ENCODE data around the gene IGF2BP2. TPM values are rescaled to one million over a fixed set of nuclear protein-coding genes. Genes with fewer than 3 reads are reported as not detected.

The IGF2BP2 gene
- total RNA-seq, 2 donors from 2014 or later, result 0.99 to 8.8 TPM

DNA sequence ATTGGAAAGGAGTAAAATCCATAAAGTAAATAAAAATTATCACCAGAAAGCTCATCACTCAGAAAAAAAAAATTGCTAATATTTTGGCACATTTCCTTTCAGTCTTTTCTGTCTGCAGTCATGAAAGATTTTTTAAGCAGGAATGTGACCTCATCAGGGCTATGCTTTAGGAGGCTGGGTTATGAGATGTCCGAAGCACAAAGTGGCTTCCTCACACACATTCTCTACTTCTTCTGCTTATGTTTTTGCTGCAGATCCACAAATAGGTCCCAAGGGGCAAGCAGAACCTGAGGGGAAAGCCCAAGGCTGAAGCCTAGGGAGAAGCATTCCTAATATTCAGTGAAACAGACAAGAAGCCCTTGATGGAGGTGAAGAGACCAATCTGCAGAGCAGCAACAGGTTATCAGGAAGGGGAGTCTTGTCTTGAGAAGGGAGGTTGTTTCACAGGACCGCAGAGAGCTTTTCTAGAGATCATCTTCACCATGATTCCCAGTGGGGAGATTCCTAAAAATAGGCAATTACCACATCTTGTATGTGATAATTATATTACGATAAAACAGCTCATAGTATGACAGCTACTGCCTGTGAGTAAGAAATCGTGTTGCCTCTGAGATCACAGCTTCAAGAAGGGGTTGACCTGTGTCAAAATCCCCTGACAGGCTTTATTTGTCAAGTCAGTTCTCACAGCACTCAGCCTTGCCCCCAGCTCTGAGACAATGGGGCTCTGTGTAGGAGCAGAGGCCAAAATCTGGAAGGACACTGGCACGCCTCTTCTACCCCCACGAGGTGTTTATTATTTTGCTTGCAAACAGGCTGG, 60.5 kb downstream of the IGF2BP2 start:
- no peak overlapping the region for H3K4me3 Mint-ChIP-seq
- H3K9me3 ChIP-seq (ENCODE audit: control insufficient read depth, low read length, poor library complexity, severe bottlenecking), result no peaks in the 10 kb centered on the region
- peaks cover 5% of the 10 kb centered on the region for H3K36me3 Mint-ChIP-seq (ENCODE audit: low read depth)
- H3K27me3 Mint-ChIP-seq, result peaks cover 58% of the 10 kb centered on the region
- peaks cover 5% of the 10 kb centered on the region for H3K4me1 Mint-ChIP-seq
- H3K27ac Mint-ChIP-seq, result no peak overlapping the region
- ATAC-seq (no peak), DNase-seq (no peak)

DNA sequence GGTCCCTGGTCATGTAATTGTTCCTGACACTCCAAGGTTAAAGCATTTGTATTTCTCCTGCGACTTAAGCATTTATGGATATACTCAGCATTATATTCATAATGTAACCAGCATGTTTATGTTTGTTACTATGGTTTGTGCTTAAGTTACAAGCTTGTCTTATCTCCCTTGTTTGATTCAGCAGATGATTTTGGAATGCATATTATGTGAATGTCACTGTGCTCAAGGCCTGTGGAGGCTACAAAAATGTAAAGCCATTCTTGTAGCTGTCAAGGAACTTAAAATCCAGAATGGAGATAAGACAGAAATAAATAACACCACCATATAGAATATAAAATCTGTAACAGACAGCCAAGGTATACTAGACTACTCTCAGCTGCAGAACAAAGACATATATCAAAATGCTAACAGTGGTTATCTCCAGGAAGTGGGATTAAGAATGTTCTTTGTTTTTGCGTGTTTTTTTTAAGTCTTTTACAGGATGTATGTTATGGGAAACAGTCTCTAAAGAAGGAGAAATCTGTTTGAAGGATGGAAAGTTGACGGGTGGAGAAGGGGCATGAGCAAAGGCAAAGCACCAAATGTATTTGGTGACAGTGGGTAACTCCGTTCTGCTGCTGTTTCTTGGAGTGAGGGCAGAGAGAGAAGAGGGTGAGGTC, 61.4 kb downstream of the IGF2BP2 start:
- H3K27ac Mint-ChIP-seq, result no peak overlapping the region
- H3K27me3 Mint-ChIP-seq, result peaks cover 63% of the 10 kb centered on the region
- H3K36me3 Mint-ChIP-seq (ENCODE audit: low read depth), result peaks cover 5% of the 10 kb centered on the region
- DNase-seq, result no peak
- no peak for ATAC-seq
- H3K4me3 Mint-ChIP-seq, result no peak overlapping the region
- peaks cover 4% of the 10 kb centered on the region for H3K4me1 Mint-ChIP-seq
- no peaks in the 10 kb centered on the region for H3K9me3 ChIP-seq (ENCODE audit: control insufficient read depth, low read length, poor library complexity, severe bottlenecking)

DNA sequence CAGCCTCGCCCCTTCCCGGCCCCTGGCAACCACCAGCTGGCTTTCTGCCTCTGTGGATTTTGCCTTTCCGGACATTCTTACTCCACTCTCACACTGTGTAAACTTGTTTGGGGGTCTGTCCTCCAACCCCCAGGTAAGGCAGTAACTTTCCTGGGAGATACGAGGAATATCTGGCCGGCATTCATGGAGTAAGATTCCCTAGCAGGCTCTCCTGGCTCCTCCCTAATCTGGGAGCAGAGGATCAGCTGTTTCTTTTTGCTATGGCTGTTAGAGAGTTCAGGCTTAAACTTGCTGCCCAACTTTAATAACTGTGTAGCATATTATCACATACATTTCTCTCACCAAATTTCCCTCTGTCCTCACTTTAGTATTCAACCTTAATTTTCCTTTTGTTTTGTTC, 64.3 kb downstream of the IGF2BP2 start:
- peaks cover 75% of the 10 kb centered on the region for H3K27me3 Mint-ChIP-seq
- ATAC-seq, result no peak
- no peak overlapping the region for H3K27ac Mint-ChIP-seq
- H3K4me3 Mint-ChIP-seq, result no peak overlapping the region
- peaks cover 3% of the 10 kb centered on the region for H3K9me3 ChIP-seq (ENCODE audit: control insufficient read depth, low read length, poor library complexity, severe bottlenecking)
- peaks cover 5% of the 10 kb centered on the region for H3K36me3 Mint-ChIP-seq (ENCODE audit: low read depth)
- DNase-seq, result no peak
- peaks cover 3% of the 10 kb centered on the region for H3K4me1 Mint-ChIP-seq

DNA sequence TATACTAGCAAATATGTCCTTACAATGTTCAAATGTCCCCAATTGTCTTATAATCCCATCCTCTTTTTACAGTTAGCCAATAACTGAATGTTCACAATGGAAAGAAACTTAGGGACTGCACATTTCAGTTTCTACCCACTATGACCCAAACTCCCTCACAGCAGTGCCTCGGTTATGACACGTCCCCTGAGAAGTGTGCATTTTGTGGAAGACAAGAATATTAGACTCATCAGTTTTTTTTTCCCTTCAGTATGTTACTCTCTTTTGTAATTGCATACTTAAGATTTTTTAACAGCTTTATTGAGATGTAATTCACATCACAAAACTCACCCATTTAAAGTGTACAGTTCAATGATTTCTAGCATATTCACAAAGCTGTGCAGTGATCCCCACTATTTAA, 64.8 kb downstream of the IGF2BP2 start:
- peaks cover 3% of the 10 kb centered on the region for H3K9me3 ChIP-seq (ENCODE audit: control insufficient read depth, low read length, poor library complexity, severe bottlenecking)
- peaks cover 70% of the 10 kb centered on the region for H3K27me3 Mint-ChIP-seq
- DNase-seq (no peak), ATAC-seq (no peak)
- H3K27ac Mint-ChIP-seq, result no peak overlapping the region
- H3K36me3 Mint-ChIP-seq (ENCODE audit: low read depth), result peaks cover 2% of the 10 kb centered on the region
- H3K4me1 Mint-ChIP-seq, result peaks cover 3% of the 10 kb centered on the region
- H3K4me3 Mint-ChIP-seq, result no peak overlapping the region

DNA sequence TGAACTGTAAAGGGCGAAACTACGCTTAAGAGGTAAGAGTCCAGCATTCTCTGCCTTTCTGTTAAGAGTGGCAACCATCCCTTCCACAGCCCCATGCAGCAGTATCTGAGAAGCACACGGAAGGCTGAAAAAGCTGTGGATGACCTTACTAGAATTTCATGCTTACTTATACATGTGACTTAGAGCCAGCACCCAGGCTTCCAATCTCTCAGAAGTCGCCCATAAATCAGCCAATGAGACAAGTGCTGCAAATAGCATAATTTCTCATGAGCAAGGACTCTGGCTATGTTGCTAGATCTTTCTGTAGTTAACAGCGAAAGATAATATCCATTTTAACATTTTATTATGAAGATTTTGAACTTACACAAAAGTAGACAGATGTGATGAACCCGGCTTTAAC, 65.3 kb downstream of the IGF2BP2 start:
- no peak for ATAC-seq

DNA sequence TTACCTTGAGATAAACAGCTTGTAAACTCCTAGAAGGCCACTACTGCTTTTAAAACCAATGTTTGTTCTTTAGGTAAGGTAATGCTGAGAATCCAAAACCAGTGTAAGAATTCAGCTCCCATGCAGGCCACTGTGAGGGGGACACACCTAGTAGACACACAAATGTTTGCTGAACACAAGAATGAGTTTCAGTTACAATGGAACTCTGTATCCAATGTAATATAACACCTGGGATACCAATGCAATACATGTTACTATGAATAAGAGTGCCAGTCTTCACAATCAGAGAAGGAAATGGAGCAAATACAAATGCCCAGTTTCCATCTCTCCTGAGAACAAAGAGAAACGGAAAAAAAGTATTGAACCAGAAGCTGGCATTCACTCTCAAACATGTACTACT, 65.9 kb downstream of the IGF2BP2 start:
- DNase-seq (no peak), ATAC-seq (no peak)
- Mint-ChIP-seq H3K36me3 (ENCODE audit: low read depth) (peaks cover 2% of the 10 kb centered on the region), H3K27ac (no peak overlapping the region), H3K27me3 (peaks cover 60% of the 10 kb centered on the region), H3K4me1 (peaks cover 3% of the 10 kb centered on the region), H3K4me3 (no peak overlapping the region)
- peaks cover 3% of the 10 kb centered on the region for H3K9me3 ChIP-seq (ENCODE audit: control insufficient read depth, low read length, poor library complexity, severe bottlenecking)

More for the DNA sequence above, 65.3 kb downstream of the IGF2BP2 start:
- no peak for DNase-seq
- peaks cover 66% of the 10 kb centered on the region for H3K27me3 Mint-ChIP-seq
- H3K36me3 Mint-ChIP-seq (ENCODE audit: low read depth), result peaks cover 2% of the 10 kb centered on the region
- no peak overlapping the region for H3K4me3 Mint-ChIP-seq
- H3K9me3 ChIP-seq (ENCODE audit: control insufficient read depth, low read length, poor library complexity, severe bottlenecking), result peaks cover 3% of the 10 kb centered on the region
- peaks cover 3% of the 10 kb centered on the region for H3K4me1 Mint-ChIP-seq
- no peak overlapping the region for H3K27ac Mint-ChIP-seq

DNA sequence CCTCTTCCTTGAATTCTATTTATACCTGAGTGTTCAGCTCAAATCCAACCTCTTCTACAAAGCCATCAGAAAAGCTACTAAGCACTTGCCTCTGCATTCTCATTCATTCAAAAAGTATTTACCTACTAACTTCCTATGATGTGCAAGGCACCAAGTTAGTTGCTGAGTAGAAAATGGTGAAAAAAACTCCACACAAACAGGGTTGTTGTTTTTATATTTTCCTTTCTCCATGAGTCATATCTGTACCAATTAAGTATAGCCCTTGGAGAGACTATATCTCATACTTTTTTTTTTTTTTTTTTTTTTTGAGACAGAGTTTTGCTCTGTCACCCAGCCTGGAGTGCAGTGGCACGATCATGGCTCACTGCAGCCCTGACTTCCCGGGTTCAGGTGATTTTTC, 67.7 kb downstream of the IGF2BP2 start:
- H3K9me3 ChIP-seq (ENCODE audit: control insufficient read depth, low read length, poor library complexity, severe bottlenecking), result peaks cover 3% of the 10 kb centered on the region
- no peak overlapping the region for H3K4me3 Mint-ChIP-seq
- ATAC-seq, result no peak
- H3K4me1 Mint-ChIP-seq, result no peaks in the 10 kb centered on the region
- peaks cover 48% of the 10 kb centered on the region for H3K27me3 Mint-ChIP-seq
- no peak for DNase-seq
- no peaks in the 10 kb centered on the region for H3K36me3 Mint-ChIP-seq (ENCODE audit: low read depth)
- no peak overlapping the region for H3K27ac Mint-ChIP-seq

DNA sequence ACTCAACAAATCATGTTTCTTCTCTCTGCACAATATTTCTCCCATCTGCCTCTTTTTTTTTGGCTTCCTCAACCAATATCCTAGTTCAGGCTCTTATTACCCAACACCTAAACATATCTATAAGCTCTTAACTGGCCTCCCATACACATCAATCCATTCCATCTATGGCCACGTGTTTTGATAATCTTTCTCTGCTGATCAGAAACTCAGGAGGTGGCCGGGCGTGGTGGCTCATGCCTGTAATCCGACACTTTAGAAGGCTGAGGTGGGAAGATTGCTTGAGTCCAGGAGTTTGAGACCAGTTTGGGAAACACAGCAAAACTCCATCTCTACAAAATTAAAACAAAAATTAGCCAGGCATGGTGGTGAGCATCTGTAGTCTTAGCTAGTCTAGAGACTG, 68.4 kb downstream of the IGF2BP2 start:
- Mint-ChIP-seq H3K4me1 (no peaks in the 10 kb centered on the region), H3K36me3 (ENCODE audit: low read depth) (no peaks in the 10 kb centered on the region), H3K4me3 (no peak overlapping the region), H3K27ac (no peak overlapping the region), H3K27me3 (peaks cover 42% of the 10 kb centered on the region)
- DNase-seq (no peak), ATAC-seq (no peak)
- H3K9me3 ChIP-seq (ENCODE audit: control insufficient read depth, low read length, poor library complexity, severe bottlenecking), result peaks cover 3% of the 10 kb centered on the region

DNA sequence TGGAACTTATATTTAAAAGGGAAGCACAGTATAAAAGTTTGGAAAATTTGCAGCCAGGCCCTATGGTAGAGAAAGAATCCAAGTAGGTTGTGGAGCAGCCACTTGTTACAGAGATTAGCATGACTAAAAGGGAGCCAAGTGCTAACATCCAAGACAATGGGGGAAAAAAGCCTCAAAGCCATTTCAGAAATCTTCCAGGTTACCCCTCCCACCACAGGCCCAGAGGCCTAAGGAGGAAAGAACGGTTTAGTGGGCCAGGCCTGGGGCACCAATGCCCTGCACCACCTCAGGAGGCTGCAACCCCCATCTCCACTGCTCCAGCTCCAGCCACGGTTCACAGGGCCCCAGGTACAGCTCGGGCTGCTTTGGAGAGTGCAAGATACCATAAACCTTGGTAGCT, 69.9 kb downstream of the IGF2BP2 start:
- no peaks in the 10 kb centered on the region for H3K36me3 Mint-ChIP-seq (ENCODE audit: low read depth)
- peaks cover 3% of the 10 kb centered on the region for H3K9me3 ChIP-seq (ENCODE audit: control insufficient read depth, low read length, poor library complexity, severe bottlenecking)
- H3K4me1 Mint-ChIP-seq, result no peaks in the 10 kb centered on the region
- no peak for DNase-seq
- H3K4me3 Mint-ChIP-seq, result no peak overlapping the region
- H3K27ac Mint-ChIP-seq, result no peak overlapping the region
- H3K27me3 Mint-ChIP-seq, result peaks cover 37% of the 10 kb centered on the region
- no peak for ATAC-seq

DNA sequence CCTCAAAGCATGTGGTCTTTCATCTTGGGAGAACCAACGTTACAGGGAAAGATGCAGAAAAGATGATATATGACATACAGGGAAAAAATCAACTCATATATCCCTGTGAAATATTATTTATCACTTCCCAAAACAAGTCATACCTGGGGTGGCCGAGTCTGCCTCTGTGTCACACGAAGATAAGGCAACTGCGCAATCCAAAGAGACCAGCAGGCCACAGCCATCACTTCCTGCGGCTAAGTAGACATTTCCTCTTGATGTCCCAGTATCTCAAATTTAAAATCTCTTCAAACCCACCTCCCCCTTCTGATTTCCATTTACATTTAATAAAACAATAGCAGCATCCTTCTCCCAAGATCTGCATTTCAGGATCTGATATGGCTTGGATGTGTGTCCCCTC, 71.5 kb downstream of the IGF2BP2 start:
- H3K4me1 Mint-ChIP-seq, result no peaks in the 10 kb centered on the region
- no peaks in the 10 kb centered on the region for H3K36me3 Mint-ChIP-seq (ENCODE audit: low read depth)
- no peak overlapping the region for H3K27ac Mint-ChIP-seq
- ATAC-seq, result no peak
- DNase-seq, result no peak
- peaks cover 35% of the 10 kb centered on the region for H3K27me3 Mint-ChIP-seq
- H3K9me3 ChIP-seq (ENCODE audit: control insufficient read depth, low read length, poor library complexity, severe bottlenecking), result peaks cover 3% of the 10 kb centered on the region
- no peak overlapping the region for H3K4me3 Mint-ChIP-seq

DNA sequence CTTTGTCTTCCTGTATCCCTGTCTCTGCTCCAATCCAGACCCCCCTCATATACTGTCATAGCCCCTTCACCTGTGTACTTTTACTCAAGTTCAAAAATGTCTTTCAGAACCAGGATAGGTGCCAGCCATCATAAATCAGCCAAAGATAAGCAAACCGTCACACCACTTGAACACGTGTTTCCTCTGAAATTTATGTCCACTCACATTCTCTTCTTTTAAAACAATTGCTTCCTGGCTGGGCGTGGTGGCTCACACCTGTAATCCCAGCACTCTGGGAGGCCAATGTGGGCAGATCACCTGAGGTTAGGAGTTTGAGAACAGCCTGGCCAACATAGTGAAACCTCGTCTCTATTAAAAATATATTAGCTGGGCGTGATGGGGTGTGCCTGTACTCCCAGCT, 74.1 kb downstream of the IGF2BP2 start:
- H3K27me3 Mint-ChIP-seq, result peaks cover 33% of the 10 kb centered on the region
- H3K9me3 ChIP-seq (ENCODE audit: control insufficient read depth, low read length, poor library complexity, severe bottlenecking), result no peaks in the 10 kb centered on the region
- no peak overlapping the region for H3K27ac Mint-ChIP-seq
- no peak for ATAC-seq
- H3K36me3 Mint-ChIP-seq (ENCODE audit: low read depth), result no peaks in the 10 kb centered on the region
- no peak overlapping the region for H3K4me3 Mint-ChIP-seq
- peaks cover 4% of the 10 kb centered on the region for H3K4me1 Mint-ChIP-seq
- DNase-seq, result no peak

DNA sequence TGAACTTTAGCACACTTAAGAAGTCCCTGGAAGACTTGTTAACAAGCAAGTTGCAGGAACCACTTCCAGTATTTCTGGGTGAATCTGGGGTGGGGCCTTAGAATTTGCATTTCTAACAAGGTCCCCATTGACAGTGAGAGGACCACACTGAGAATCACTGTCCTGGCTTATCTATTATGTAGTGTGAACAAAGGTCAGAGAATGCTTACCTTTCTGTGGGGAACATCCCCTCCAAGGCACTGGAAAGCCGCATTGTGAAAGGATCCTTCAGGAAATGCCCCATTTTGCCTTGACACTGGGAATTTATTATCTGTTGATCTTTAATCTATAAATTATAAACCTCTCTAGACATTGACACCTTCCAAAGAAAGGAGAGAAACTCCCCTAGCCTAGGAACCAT, 74.8 kb downstream of the IGF2BP2 start:
- no peak for ATAC-seq
- Mint-ChIP-seq H3K36me3 (ENCODE audit: low read depth) (no peaks in the 10 kb centered on the region), H3K27ac (no peak overlapping the region), H3K27me3 (peaks cover 40% of the 10 kb centered on the region), H3K4me3 (no peak overlapping the region), H3K4me1 (peaks cover 4% of the 10 kb centered on the region)
- no peaks in the 10 kb centered on the region for H3K9me3 ChIP-seq (ENCODE audit: control insufficient read depth, low read length, poor library complexity, severe bottlenecking)
- DNase-seq, result no peak

DNA sequence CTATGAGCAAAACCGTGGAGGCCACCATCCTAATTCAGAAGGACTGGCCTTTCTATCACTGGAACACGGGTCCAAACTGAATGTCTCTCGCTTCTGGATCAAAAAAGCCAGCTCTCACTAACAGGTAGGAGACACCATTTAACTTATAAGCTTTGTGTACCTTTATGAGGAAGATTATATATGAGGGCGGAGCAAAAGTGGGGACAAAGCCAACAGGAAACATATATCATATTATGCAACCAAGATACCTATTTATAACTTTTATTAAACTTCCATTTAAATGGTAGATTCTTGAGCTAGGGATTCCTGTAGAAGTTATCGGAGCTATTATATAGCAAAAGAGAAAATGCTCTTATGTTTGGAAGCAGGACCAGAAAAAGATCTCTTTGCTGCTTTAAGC, 78.4 kb downstream of the IGF2BP2 start:
- no peak overlapping the region for H3K27ac Mint-ChIP-seq

More for the DNA sequence above, 78.4 kb downstream of the IGF2BP2 start:
- ATAC-seq, result no peak
- no peak overlapping the region for H3K4me3 Mint-ChIP-seq
- no peak for DNase-seq
- peaks cover 4% of the 10 kb centered on the region for H3K4me1 Mint-ChIP-seq
- H3K9me3 ChIP-seq (ENCODE audit: control insufficient read depth, low read length, poor library complexity, severe bottlenecking), result no peaks in the 10 kb centered on the region
- H3K27me3 Mint-ChIP-seq, result peaks cover 51% of the 10 kb centered on the region
- H3K36me3 Mint-ChIP-seq (ENCODE audit: low read depth), result no peaks in the 10 kb centered on the region
